GM06990 (cell line): Measurements from ENCODE around the gene ARIH2.

Experiments used
- DNase-seq: peaks from one replicate; pipeline ENCODE4 v3.0.0-alpha.2; 2011; ENCODE audit not compliant: insufficient read length; ENCODE audit errors: extremely low read depth
- H3K27me3 ChIP-seq: replicated peaks from 2 replicates; pipeline ENCODE4 v1.6.0; 2011; ENCODE audit warnings: low read length; ENCODE audit not compliant: control insufficient read depth, insufficient read depth
- H3K36me3 ChIP-seq: 2 replicates; pipeline ENCODE4 v1.5.1; 2011; ENCODE audit warnings: low read length; ENCODE audit not compliant: control insufficient read depth, insufficient read depth
- H3K4me3 ChIP-seq: replicated peaks from 2 replicates; pipeline ENCODE4 v1.5.1; 2011; ENCODE audit warnings: low read depth, mild to moderate bottlenecking, control low read depth, low read length
- TF ChIP-seq, protein P1 (sequence below): IDR thresholded peaks from 2 replicates; pipeline ENCODE4 v1.5.1; 2011; ENCODE audit warnings: low read length, control low read depth, mild to moderate bottlenecking, inconsistent platforms; ENCODE audit not compliant: insufficient read depth, poor library complexity, severe bottlenecking

ARIH2 gene

DNA sequence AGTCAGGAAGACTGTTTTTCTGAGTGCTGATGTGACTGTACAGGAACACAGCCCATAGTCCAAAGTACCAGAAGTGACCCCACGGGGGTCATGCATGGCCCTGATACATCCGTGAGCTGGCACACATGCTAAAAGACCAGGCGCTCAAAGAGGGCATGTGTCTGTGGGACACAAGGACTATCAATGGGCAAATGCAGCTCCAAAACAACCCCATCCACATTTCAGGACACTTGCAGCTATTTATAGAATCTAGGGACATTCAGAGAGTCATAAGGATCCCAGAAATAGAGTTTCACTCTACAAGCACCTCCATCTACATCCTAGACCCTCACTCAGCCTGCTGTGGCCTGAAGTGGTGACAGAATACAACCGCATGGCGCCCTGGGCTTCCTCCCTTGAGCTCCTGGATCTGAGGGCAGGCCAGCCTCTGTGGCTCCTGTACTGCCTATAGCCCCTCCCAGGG, 37.0 kb upstream of the ARIH2 start:
- no peaks in the 10 kb centered on the region for H3K27me3 ChIP-seq
- peaks cover 1% of the 10 kb centered on the region; the same call in 1 of the 2 replicates for H3K36me3 ChIP-seq
- TF ChIP-seq, protein P1, sequence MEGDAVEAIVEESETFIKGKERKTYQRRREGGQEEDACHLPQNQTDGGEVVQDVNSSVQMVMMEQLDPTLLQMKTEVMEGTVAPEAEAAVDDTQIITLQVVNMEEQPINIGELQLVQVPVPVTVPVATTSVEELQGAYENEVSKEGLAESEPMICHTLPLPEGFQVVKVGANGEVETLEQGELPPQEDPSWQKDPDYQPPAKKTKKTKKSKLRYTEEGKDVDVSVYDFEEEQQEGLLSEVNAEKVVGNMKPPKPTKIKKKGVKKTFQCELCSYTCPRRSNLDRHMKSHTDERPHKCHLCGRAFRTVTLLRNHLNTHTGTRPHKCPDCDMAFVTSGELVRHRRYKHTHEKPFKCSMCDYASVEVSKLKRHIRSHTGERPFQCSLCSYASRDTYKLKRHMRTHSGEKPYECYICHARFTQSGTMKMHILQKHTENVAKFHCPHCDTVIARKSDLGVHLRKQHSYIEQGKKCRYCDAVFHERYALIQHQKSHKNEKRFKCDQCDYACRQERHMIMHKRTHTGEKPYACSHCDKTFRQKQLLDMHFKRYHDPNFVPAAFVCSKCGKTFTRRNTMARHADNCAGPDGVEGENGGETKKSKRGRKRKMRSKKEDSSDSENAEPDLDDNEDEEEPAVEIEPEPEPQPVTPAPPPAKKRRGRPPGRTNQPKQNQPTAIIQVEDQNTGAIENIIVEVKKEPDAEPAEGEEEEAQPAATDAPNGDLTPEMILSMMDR, result no peak
- no peak for DNase-seq
- H3K4me3 ChIP-seq, result no peak overlapping the region

DNA sequence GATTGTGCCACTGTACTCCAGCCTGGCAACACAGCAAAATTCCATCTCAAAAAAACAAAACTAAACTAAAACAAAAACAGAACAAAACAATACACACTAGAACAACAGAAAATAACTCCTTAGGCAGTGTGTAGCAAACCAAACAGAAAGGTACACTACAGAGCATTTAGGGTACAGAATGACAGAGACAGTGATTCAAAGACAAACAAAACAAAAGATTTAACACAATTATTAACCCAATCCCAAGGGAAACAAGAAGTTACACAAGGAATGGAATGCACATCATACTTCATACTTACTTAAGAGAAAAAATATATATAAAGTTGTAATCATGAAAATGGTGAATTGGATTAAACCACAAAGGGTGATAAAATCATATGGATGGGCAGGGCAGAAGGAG, 32.9 kb upstream of the ARIH2 start:
- TF ChIP-seq, protein P1, result no peak
- no peak for DNase-seq
- Histone ChIP-seq H3K27me3 (no peaks in the 10 kb centered on the region), H3K36me3 (peaks cover 1% of the 10 kb centered on the region; the same call in 1 of the 2 replicates), H3K4me3 (no peak overlapping the region)

DNA sequence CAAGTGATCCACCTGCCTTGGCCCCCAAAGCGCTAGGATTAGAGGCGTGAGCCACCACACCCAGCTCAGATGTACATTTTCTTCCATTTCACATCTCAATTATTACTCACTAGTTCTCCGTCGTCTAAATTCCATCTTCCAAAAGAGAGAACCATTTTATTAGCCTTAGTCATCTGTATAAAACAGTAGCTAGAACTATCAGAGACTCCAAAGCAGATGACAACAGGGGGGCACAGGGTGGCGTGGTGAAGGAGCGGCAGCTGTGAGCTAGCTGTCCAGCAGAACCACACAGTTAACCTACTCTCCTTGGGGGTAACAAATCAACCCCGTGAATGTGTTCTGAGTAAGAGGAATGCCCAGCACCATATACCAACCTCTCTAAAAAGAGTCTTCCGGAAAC, 27.0 kb upstream of the ARIH2 start:
- TF ChIP-seq, protein P1, result no peak
- Histone ChIP-seq H3K4me3 (no peak overlapping the region), H3K27me3 (no peaks in the 10 kb centered on the region), H3K36me3 (no peaks in the 10 kb centered on the region; the same call in 1 of the 2 replicates)
- no peak for DNase-seq

DNA sequence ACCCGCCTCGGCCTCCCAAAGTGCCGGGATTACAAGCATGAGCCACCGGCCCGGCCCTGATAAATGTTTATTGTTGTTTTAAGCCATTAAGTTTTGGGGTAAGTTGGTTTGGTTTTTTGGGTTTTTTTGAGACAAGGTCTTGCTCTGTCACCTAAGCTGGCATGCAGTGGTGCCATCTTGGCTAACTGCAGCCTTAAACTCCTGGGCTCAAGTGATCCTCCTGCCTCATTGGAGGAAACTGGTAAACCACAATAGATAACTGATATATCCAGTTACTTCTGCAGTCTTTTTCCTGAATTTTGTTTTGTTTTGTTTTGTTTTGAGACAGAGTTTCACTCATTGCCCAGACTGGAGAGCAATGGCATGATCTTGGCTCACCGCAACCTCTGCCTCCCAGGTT, 24.1 kb upstream of the ARIH2 start:
- Histone ChIP-seq H3K27me3 (no peaks in the 10 kb centered on the region), H3K36me3 (no peaks in the 10 kb centered on the region; the same call in 1 of the 2 replicates), H3K4me3 (no peak overlapping the region)
- DNase-seq, result no peak
- TF ChIP-seq, protein P1, result no peak

DNA sequence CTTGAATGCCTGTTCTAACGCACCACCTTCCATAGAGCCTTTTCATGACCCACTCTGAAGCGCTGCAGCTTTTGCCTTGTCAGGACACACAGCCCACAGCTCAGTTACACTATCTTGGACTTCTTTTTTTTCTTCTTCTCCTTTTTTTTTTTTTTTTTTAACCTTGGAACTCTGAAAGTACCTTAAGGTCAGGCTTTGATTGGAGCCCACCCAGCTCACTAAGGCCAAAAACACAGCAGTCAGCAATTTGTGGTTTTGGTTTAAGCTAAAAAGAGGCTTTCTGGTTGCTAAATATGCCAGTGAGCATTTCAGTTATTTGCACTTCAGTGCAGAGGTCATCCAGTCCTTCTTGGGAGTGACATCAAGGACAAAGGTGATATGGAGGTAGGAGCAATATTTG, 21.7 kb upstream of the ARIH2 start:
- TF ChIP-seq, protein P1, result no peak
- H3K36me3 ChIP-seq, result no peaks in the 10 kb centered on the region
- H3K27me3 ChIP-seq, result no peaks in the 10 kb centered on the region
- no peak overlapping the region for H3K4me3 ChIP-seq
- no peak for DNase-seq

DNA sequence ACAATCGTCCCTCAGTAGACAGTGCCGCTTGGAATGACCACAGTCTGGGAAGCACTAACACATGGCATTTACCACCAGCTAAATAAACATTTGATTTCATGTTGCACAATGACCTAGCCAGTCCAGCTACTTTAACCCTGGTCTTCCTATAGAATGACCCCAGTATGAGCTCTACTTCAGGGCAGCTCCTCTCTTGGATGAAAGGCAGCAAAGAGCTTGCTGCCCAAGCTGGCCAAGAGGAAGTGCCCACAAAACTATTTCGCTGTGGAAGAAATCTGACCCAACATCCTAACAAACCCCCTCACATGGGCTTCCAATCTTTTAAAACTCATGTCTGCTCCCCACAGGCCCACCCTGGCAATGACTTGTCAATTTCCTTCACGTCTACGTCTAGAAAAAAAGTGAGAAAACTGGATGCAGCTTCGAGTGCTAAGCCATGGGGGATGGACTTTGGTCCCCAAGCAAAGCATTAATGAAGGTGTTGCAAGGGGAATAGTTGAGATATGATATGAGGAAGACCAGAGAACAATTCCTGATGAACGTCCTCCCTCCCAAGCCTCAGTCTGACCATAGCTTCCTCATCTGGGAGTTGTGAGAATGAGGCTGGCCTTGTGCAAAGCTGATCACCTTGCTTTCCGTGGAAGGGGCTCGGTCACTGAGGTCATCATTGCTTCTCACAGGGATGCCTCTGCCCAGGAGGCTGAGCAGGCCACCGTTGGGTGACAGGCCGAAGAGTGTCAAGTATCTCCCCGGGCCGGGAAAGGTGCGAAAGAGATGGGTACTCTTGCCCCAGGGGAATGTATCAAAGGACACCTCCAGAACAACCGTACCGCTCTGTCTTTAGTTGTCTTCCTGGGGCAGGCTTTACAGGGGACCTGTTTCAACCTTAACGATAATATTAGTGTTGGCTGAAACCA, 20.9 kb upstream of the ARIH2 start:
- Histone ChIP-seq H3K36me3 (no peaks in the 10 kb centered on the region), H3K27me3 (no peaks in the 10 kb centered on the region), H3K4me3 (peak overlapping the region; percentile 82)
- TF ChIP-seq, protein P1, result no peak
- no peak for DNase-seq
